NCI-H460 (cell line): Measurements from ENCODE around the gene CCDC85C. TPM values are rescaled to one million over a fixed set of nuclear protein-coding genes. Genes with fewer than 3 reads are reported as not detected.

Source experiments
- DNase-seq: peaks from one replicate; pipeline ENCODE4 v3.0.0-alpha.2; 2016; ENCODE audit warnings: low read depth; ENCODE audit errors: extremely low read depth
- total RNA-seq: library from RNA; depleted of rRNA; stranded (reverse); fragments of >200 nt; shearing (Covaris generic); gene quantifications from 2 replicates; pipeline ENCODE4 v1.2.3, GENCODE V29; 2014

The CCDC85C gene
- total RNA-seq, 1 experiment from 2014 or later: 7.2 TPM

DNA sequence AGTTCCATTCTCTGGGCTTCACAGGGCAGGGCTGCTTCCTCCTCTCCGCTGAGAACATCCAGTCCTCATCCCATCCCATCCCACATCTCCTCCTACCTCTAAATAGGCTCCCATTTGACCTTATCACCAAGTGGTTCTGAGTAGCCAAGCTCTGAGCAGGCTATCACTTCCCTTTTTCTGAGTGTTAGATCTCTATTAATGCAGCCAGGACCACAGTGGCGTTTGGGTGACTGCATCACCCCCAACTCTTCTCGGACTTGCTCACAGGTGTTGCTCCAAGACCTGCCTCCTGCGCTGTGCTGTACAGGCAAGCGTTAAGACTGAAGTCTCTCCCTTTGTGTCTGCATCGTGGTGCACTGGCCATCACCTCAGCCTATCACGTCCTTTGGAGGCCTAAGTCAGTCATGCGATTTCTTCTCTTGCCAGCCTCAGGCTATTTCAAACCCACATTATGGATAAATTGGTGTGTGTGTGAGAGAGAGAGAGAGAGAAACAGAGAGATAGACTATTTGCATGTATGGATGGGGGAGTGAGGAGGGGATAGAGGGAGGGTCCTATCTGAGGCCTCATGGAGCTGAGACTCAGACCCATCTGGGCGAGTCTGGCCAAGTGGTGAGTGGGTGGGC, 28.5 kb upstream of the CCDC85C start:
- DNase-seq: no peak

DNA sequence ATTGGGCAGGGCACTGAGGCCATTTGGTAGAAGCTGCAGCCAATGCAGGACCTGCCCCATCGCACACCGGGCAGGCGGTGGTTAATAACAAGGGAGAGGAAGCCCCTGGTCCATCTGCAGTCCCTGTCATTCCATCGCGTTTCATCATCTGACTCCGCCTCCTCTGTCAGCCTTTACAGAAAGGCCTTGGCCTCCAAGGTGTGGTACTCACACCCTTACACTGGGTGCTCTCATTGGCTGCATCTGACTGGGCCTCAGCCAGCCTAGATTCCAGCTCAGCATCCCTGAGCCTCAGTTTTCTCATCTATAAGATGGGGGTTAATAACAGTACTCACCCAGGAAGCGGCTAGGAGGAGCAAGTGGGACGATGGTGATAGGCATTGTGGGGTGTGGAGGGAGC, 26.2 kb upstream of the CCDC85C start:
- DNase-seq: no peak

DNA sequence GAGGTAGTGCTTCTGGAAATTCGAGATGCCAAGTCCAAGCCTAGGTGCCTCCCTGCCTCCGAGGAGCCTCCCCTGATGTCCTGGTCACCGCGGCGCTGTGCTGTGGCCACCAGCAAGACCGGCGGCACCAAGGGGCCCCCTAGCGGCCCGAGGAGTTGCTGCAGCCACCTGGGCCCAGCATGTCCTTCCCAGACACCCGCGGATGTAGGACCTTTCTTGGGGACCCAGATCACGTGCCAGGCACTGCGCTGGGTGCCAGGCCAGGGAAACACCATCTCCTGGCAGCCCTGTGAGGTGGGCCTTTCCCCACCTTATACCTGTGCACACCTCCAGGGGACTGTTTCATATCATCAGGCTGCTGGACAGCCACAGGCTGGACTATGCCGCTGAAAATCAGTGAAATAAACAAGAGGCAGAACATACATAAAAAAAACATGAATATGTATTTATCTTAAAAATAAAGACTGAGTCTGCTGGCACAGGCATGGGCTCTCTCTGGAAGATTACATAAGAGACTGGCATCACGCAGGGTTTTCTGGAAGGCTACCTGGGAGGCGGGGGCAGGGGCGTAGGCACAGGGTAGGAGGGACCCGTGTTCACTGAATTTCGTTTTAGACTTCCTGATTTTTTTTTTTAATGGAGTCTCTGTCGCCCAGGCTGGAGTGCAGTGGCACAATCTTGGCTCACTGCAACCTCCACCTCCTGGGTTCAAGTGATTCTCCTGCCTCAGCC, 25.0 kb upstream of the CCDC85C start:
- DNase-seq: peak; percentile 66

DNA sequence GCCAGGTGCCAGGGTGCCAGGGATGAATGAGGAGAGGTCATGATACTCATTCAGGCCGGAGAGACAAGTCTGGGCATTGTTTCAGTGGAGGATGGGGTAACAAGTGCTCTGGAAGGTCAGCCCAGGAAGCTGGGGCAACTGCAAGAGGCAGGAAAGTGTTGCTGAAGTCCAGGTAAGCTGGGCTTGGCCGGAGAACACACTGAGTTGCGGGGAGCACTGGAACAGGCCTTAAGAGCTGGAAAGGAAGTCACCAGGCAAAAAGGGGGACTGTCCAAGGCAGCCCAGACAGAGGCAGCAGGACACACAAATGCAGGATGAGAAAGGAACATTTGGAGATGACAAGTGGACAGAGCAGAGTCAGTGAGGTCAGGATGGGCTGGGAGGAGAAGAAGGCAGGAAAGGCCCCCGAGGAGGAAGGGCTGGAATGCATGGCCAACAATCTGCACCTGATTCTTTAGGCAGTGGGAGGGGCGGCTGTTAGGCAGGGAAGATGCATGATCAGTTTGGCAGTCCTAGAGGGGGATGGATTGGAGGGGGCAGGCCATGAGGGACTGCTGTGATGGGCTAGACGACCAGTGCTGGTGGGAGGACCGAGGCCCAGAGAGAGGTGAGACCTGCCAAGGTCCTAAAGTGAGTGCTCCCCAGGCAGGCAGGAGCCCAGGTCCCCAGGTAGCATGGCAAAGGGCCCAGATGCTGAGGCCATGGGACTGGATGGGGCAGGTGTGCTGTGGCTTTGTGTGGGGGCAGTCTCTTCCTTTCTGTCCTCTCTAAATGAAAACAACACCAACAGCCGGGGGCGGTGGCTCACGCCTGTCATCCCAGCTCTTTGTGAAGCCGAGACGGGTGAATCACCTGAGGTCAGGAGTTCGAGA, 23.7 kb upstream of the CCDC85C start:
- DNase-seq: no peak

GRCh38 chr14:99627100-99627499, 23.1 kb upstream of the CCDC85C start:
- no peak for DNase-seq

DNA sequence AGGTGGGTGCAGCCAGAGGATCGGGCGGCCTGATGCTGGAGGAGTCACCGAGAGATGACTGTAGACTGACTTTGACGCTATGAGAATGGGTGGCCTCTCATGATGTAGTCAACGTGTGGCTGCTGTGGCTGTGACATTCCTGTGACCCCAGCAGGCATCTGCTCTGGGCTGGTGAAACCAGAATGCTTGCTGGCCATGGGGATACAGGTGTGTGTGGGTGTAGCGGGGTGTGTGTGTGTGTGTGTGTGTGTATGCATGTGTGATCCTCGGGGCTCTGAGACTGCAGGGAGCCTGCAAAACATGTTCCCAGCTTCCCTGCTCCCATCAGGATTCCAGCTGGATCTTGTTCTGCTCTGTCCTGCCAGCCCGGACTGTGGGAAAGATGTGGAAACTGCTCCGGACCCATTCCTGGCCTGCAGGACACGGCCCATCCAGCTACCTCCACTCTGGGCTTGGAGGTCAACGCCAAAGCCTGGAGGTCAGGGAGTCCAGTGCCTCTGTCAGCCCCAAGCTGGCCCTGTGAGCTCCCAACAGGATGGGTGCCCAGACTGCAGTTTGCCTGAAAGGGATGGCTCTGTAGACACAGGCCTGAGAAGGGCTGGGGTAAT, 22.1 kb upstream of the CCDC85C start:
- no peak for DNase-seq

DNA sequence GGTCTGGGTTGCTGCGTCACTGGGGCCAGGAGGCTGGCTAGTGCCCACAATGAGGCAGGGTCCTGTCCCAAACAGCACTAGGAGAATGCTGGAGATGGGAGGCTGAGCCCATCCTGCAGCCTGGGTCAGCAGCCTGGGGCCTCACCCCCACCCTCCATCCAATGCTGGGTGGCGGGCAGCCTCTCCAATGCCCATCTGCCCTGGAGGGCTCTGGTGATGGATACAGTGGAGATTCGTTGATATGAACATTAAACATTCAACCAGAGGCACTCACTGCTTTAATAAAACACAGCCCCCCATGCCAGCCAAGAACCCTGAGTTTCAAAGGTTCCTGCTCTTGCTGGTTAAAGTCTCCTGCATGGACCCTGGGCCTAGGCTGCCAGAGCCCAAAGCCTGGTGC, 21.5 kb upstream of the CCDC85C start:
- DNase-seq: no peak

GRCh38 chr14:99624971-99625370, 21.0 kb upstream of the CCDC85C start:
- DNase-seq: no peak

- DNase-seq: no peak
Measured at GRCh38 chr14:99624024-99624423, 20.0 kb upstream of the CCDC85C start.

DNA sequence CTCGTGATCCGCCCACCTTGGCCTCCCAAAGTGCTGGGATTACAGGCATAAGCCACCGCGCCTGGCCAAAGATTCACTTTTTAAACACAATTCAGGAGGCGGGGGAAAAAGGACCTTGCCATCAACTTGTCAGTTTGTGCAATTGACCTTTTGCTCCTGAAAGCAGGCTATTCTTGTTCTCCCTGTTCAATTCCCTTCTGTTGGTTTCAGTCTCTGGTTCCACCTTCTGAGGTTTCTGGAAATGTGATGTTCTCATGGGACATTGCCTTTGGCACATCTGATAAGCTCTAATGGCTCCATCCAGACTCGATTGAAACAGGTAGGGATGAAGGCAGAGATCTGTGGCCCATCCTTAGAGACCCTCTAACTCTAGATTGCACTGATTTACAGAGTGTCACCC, 17.9 kb upstream of the CCDC85C start:
- no peak for DNase-seq

DNA sequence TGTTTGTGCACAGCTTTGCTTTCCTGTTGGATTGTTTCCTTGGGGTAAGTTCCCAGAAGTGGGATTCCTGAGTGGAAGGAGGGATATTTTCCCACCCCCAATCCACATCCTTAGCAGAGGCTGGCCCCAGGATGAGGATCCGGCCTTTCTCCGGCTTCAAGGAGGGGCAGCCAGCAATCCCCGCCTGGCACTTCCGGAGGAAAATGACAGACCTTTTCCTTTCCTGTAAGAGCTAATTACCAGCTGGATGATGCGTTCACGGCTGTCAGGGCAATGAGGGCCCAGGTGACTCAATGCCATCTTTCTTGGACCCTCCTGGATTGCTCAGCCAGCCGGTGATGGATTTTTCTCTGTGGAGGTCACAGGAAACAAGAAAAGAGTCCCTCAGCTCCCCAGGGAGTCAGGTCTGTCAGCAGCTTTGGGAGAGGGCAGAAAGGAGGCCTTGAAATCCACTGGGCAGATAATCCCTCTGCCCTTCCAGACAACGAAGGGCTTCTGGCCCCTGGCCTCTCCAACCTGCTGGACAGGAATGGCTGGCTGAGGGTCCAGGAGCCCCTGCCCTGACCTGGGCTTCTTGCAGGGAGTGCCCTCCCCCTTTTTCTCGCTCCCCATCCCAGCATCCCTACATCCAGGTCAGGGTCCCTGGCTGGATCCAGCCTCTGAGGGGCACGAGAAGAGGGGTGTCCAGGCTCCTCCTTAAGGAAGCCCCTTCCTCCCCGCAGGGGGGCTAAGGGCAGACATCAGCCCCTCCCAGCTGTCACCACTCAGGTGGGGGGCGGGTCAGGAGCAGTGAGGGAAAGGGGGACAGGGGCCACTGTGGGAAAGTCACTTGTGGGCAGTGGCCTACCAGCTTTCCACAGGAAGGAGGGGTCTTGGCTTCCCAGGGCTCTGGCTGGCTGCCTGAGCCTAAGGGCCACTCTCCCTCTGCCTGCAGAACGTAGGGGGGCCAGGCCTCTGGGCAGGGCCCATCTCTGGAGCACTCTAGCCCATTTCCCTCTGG, 16.1 kb upstream of the CCDC85C start:
- no peak for DNase-seq

- DNase-seq: no peak
Measured at GRCh38 chr14:99616832-99617800, 13.1 kb upstream of the CCDC85C start.

DNA sequence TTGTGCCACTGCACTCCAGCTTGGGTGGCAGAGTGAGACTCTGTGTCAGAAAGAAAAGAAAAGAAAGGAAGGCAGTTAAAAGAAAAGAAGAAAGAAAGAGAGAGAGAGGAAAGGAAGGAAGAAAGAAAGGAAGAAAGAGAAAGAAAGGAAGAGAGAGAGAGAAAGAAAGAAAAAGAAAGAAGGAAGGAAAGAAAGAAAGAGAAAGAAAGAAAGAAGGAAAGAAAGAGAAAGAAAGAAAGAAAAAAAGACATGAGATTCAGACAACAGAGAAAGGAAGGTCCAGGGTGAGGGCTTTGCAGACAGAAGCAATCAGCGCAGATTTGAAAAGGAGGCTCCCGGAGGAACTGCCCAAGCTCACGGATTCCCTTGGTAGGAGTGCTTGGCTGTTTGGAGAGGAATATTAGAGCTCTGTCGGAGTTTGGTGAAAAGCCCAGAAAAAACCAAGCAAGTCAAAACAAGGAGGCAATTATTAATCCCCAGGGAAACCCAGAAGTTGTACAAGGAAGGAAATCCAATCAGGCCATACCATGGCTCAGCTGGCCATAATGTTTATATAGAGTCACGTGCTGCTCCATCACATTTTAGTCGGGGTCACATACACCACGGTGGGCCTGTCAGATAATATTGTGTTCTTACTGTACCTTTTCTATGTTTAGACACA, 11.6 kb upstream of the CCDC85C start:
- DNase-seq: no peak

DNA sequence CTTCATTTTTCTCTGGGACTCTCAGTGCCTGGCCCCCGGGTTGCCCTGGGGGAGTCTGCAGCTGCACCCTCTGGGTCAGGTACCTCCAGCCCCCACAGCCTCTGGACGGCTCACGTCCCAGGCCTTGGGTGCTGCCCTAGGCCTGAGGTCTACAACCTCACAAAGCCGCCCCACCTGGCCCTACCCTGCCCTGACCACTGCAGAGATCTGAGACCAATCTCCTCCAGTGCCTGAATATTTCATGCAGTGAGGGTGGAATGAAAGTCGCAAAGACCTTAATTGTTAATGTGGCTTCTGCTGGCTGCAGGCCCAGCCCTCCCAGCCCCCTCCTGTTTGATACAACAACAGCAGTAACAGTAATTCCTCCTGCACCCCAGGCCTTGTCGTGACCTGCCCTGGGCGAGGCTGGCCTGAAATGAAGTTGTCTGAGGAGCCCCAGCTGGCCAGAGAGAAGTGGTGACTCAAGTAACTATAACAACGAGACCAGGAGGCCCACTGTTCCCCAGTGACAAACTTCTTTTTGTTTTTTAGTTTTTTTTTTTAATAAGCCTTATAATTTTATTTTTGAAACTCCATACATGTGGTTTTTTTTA, 8.8 kb upstream of the CCDC85C start:
- no peak for DNase-seq

DNA sequence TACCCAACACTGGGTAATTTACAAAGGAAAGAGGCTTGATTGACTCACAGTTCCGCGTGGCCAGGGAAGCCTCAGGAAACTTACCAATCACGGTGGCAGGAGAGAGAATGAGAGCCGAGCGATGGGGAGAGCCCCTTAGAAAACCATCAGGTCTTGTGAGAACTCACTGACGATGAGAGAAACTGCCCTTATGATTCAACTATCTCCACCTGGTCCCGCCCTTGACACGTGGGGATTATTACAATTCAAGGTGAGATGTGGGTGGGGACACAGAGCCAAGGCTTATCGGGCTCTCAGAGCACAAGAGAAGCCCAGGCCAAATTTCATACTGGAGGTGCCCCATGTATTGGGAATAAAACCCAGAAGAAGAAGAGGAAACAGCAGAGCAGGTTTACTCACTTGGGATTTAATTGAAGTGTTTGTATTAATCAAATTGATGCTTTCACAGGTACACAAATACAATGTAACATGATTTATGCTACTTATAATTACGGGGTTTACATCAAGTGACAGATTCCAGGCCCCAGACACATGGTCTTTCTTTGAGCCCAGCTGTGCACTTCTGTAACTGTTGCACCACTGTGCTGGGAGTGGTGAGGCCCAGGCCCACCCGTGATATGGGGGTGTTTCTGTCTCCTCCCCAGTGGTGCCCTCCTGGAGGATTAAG, 8.2 kb upstream of the CCDC85C start:
- DNase-seq: no peak

DNA sequence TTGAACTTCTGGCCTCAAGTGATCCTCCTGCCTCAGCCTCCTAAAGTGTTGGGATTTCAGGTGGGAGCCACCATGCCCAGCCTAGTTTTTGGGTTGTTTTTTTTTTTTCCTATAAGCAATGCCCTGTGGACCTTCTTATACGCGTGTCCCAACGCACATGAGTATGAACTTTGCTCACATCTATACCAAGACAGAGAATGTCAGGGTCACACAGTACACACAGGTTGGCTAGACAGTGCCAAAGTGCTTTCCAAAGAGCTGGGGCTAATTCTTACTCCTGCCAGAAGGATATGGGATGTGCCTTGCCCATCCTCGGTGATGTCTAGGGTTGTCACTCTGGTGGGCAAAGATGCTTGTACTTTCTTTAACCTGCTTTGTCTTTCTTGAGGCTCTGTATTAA, 7.6 kb upstream of the CCDC85C start:
- no peak for DNase-seq
